Activated CD4-positive, alpha-beta T cell treated with anti-CD3 and anti-CD28 coated beads, Interleukin-2, amount 10 ng/mL, durations not matched to agents 24 days and 14 days (primary cell): ENCODE results near the gene SLC17A9. TPM values are rescaled to one million over a fixed set of nuclear protein-coding genes. Genes with fewer than 3 reads are reported as not detected.

Experiments used
- DNase-seq: peaks from one replicate; pipeline ENCODE4 v3.0.0; 2022
- H3K27ac Mint-ChIP-seq: one replicate; pipeline ENCODE4 v1.8.0; 2022; ENCODE audit warnings: mild to moderate bottlenecking, mixed read lengths
- H3K27me3 Mint-ChIP-seq: one replicate; pipeline ENCODE4 v1.8.0; 2022; ENCODE audit warnings: mixed read lengths
- H3K36me3 Mint-ChIP-seq: one replicate; pipeline ENCODE4 v1.8.0; 2022; ENCODE audit warnings: low read depth, mild to moderate bottlenecking, mixed read lengths
- H3K4me1 Mint-ChIP-seq: one replicate; pipeline ENCODE4 v1.8.0; 2021; ENCODE audit warnings: mixed read lengths
- H3K4me3 Mint-ChIP-seq: one replicate; pipeline ENCODE4 v1.8.0; 2022; ENCODE audit warnings: mild to moderate bottlenecking, moderate library complexity, mixed read lengths
- H3K9me3 Mint-ChIP-seq: one replicate; pipeline ENCODE4 v1.8.0; 2021; ENCODE audit warnings: mixed read lengths
- intact Hi-C: fragments of 100-400 bp; cut with micrococcal nuclease; formaldehyde crosslinking; loops from one replicate; pipeline ENCODE4 v1.15.1; 2023
- total RNA-seq: library from RNA; stranded (reverse); gene quantifications from 2 replicates; pipeline ENCODE4 v1.2.3, GENCODE V29; 2022

Gene SLC17A9
- total RNA-seq, 1 donor from 2014 or later: 13.0 TPM

DNA sequence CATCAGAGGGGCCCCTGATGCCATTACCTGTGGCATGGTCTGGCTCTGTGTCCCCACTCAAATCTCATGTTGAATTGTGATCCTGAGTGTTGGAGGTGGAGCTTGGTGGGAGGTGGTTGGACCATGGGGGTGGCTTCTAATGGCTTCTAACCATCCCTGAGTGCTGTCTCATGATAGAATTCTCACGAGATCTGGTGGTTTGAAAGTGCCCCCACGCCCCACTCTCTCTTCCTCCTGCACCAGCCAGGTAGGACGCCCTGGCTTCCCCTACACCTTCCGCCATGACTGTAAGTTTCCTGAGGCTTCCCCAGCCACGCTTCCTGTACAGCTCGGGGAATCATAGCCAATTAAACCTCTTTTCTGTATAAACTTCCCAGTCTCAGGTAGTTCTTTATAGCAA, 39.4 kb downstream of the SLC17A9 start:
- no peaks in the 10 kb centered on the region for H3K4me1 Mint-ChIP-seq
- H3K27me3 Mint-ChIP-seq: peaks cover 2% of the 10 kb centered on the region
- no peak overlapping the region for H3K4me3 Mint-ChIP-seq
- no peaks in the 10 kb centered on the region for H3K36me3 Mint-ChIP-seq
- H3K9me3 Mint-ChIP-seq: no peaks in the 10 kb centered on the region
- intact Hi-C loops: no loop called here
- no peak for DNase-seq
- no peak overlapping the region for H3K27ac Mint-ChIP-seq

DNA sequence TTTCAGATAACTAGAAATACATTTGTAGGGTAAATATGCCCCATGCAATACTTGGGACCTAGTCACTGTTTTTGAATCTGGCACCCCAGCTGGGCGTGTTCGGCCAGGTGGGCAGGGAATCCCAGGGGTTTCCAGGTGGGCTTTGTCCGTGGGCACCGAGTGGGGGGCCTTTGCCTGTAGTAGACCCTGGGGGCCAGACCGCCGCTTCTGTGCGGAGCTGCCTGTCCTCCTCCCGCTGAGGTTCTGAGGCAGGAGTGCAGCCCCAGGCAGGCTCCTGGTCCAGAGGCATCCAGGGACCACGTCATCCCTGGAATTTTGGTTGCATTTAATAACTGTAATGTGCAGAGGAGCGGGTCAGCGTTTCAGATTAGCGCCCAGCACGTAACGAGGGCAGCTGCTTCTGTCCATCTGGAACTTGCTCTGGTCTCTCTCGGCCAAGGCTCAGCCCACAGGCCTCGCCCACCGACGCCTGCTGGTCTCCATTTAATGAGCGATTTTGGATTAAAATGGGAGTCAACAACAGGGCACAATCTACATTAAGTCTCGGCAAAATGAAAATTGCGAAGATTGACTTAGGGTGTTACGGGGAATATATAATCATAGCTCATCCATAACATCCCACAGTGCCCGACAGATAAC, 41.5 kb downstream of the SLC17A9 start:
- Mint-ChIP-seq H3K27ac (no peak overlapping the region), H3K4me1 (peaks cover 2% of the 10 kb centered on the region), H3K36me3 (no peaks in the 10 kb centered on the region), H3K4me3 (no peak overlapping the region), H3K27me3 (peaks cover 10% of the 10 kb centered on the region), H3K9me3 (no peaks in the 10 kb centered on the region)
- intact Hi-C loops: no loop called here
- DNase-seq: no peak

DNA sequence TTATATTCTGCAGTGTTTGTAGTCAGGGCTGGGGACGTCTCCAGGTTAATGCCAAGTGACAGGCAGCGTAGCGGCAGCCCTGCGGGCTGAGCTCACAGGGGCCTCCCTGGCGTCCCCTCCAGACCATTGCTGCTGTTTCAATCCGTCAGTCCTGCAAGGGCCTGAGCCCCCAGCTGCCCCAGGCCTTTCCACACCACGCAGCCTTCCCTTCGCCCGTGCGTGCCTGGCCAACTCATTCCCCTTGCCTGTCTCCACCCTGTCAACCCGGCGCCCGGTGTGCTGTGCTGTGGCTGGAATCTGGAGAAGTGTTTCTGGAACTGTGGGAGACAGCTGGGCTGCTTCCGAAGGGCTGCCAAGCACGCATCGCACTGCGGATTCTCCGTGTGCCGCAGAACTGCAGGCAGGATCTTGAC, 42.4 kb downstream of the SLC17A9 start:
- Mint-ChIP-seq H3K9me3 (no peaks in the 10 kb centered on the region), H3K36me3 (no peaks in the 10 kb centered on the region), H3K27me3 (peaks cover 14% of the 10 kb centered on the region), H3K4me3 (no peak overlapping the region), H3K4me1 (peaks cover 6% of the 10 kb centered on the region), H3K27ac (no peak overlapping the region)
- intact Hi-C loops: no loop called here
- DNase-seq: no peak

DNA sequence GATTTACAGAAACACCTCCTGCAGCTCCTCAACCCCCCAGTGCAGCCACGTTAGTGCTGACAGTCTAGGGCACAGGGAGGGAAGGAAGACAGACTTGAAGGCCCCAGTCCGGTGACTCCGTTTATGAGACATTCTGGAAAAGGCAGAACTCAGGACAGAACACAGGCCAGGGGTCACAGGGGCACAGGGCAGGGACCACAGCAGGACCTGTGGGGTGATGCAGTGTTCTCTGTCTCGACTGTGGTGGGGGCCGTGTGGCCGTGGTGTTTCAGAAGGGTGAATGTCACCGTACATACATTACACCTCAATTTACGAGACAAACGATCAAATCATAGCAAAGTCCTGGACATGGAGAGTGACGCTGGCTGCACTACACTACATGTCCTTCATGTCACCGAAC, 43.0 kb downstream of the SLC17A9 start:
- Mint-ChIP-seq H3K9me3 (no peaks in the 10 kb centered on the region), H3K27me3 (peaks cover 20% of the 10 kb centered on the region), H3K36me3 (no peaks in the 10 kb centered on the region), H3K4me3 (no peak overlapping the region), H3K27ac (no peak overlapping the region), H3K4me1 (peaks cover 6% of the 10 kb centered on the region)
- intact Hi-C loops: no loop called here
- DNase-seq: no peak

DNA sequence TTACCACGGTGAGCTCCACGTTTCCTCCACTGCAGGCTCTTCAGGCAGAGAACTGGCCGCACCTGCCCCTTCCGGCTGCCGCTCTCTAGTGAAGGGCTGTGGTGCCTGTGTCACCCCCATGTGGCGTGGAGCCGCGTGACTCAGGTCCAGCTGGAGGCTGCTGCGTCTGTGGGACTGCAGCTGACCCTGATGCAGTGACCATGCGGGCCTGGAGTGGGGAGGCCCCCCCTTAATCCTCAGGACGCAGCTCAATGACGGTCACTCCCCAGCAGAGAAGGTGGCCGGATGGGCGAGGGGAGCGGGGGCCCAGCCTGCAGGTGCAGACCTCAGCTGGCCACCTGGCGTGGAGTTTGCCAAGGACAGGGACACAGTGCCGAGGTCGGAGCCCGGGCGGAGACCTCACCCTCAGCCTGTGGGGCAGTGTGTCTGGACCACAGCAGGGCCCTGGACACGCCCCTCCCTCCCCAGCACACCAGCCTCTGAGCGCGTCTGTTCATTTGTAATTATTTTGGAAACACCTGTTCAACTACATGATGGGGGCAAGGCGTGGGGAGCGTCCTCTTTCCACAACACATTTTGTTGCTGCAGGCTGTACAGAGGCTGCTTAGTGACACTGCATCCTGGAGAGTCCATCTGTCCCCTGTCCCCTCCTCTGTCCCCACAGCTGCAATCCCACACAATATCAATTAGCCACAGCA, 43.5 kb downstream of the SLC17A9 start:
- peaks cover 6% of the 10 kb centered on the region for H3K4me1 Mint-ChIP-seq
- no peaks in the 10 kb centered on the region for H3K36me3 Mint-ChIP-seq
- peaks cover 26% of the 10 kb centered on the region for H3K27me3 Mint-ChIP-seq
- DNase-seq: no peak
- H3K9me3 Mint-ChIP-seq: no peaks in the 10 kb centered on the region
- no peak overlapping the region for H3K4me3 Mint-ChIP-seq
- no peak overlapping the region for H3K27ac Mint-ChIP-seq
- intact Hi-C loops: no loop called here

DNA sequence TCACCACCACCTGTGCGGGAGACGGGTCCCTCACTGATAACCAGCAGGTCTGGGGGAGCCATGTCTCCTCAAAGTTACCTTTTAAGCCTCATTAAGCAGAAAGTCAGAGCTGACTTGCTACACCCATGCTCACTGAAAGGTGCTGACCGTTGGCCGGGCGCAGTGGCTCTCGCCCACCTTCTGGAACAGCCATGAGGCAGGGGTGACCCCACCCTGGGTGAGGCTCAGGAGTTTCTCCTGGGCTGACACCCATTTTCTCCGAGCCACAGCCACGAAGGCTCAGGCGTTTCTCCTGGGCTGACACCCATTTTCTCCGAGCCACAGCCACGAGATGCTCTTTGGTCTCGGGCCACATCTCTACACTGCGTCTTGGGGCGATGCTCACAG, 44.1 kb downstream of the SLC17A9 start:
- Mint-ChIP-seq H3K9me3 (no peaks in the 10 kb centered on the region), H3K36me3 (no peaks in the 10 kb centered on the region), H3K27ac (no peak overlapping the region), H3K4me3 (no peak overlapping the region), H3K27me3 (peaks cover 30% of the 10 kb centered on the region), H3K4me1 (peaks cover 6% of the 10 kb centered on the region)
- intact Hi-C loops: no loop called here
- no peak for DNase-seq

DNA sequence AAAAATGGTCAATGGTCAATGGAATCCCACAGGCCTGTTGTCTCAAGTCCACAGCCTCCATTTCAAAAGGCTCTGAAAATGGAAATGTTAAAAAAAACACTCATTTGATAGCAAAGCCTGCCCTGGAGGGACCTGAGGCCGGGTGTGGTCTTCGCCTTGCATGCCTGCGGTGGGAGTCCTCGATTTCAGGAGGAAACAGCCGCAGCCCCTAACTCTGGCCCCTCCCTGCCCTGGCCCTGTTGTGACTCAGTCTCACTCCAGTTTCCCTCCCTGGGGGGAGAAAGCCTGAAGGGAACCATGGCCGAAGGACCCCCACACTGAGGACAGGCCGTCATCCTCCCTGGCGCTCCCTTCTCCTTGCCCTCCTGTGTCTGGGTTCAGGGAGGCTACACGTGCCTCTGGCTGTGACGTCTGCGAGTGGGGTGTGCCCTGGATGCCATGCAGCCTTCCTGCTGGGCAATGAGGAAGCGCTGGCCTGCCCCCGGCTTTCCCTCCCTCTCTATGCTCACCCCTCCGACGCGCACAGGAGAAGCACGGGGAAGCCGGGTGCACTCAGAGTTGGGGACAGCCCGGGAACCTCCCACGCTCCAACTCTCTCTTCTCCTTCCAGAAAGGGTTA, 45.0 kb downstream of the SLC17A9 start:
- Mint-ChIP-seq H3K27me3 (peaks cover 35% of the 10 kb centered on the region), H3K4me3 (no peak overlapping the region), H3K27ac (no peak overlapping the region), H3K4me1 (peaks cover 6% of the 10 kb centered on the region), H3K36me3 (no peaks in the 10 kb centered on the region), H3K9me3 (no peaks in the 10 kb centered on the region)
- no peak for DNase-seq
- intact Hi-C loops: no loop called here

DNA sequence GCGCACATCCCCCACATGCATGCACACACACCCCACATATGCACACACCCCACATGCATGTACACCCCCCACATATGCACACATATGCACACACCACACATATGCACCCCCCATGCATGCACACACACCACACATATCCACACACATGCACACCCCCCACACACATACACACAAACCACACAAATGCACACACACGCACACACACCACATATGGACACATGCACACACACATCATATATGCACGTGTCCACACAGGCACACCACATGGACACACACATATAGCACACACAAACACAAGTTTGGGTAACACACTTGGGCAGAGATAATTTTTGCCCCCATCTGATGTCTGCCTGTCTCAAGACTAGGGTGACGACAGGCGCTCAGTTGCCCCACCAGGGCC, 45.9 kb downstream of the SLC17A9 start:
- intact Hi-C loops: no loop called here
- Mint-ChIP-seq H3K36me3 (no peaks in the 10 kb centered on the region), H3K27me3 (peaks cover 44% of the 10 kb centered on the region), H3K4me1 (peaks cover 6% of the 10 kb centered on the region), H3K9me3 (no peaks in the 10 kb centered on the region), H3K4me3 (no peak overlapping the region), H3K27ac (no peak overlapping the region)
- no peak for DNase-seq

DNA sequence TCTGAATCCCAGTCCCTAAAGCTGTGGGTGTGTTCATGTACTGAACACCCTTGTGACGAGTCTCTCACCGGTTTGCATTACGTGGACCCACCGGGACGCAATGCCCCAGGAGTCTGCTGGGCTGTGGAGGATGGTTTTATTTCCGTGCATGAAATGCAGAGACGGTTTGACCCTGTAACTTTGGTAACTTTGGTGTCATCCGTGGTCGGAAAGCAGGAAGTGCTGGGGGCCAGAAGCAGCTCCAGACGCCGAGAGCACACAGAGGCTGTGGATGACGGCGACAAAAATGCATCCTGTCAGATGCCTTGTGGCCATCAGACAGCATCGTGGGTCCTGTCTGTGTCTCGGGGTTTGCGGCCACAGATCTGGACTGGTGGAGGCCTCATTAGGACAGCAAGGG, 47.1 kb downstream of the SLC17A9 start:
- Mint-ChIP-seq H3K36me3 (no peaks in the 10 kb centered on the region), H3K27me3 (peaks cover 54% of the 10 kb centered on the region), H3K4me1 (peaks cover 6% of the 10 kb centered on the region), H3K27ac (no peak overlapping the region), H3K4me3 (no peak overlapping the region), H3K9me3 (no peaks in the 10 kb centered on the region)
- intact Hi-C loops: no loop called here
- no peak for DNase-seq

DNA sequence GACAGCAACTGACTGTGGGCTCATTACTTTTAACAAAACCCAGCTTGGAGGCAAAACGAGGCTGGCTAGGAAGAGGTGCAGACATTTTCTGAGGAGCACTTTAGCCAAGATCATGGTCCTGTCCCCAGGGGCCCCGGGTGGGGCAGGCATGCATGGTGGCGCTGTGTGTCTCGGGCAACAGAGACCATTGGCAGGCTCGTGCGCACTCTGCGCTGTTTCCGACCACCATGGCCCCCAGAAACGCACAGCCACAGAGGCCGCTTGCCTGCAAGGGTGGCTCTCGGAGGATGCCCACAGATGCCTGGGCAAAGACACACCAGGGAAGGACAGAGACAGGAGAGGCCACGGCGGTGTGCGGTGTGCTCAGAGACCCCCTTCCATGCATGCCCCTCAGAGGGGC, 47.5 kb downstream of the SLC17A9 start:
- Mint-ChIP-seq H3K27me3 (peaks cover 55% of the 10 kb centered on the region), H3K36me3 (no peaks in the 10 kb centered on the region), H3K4me1 (peaks cover 6% of the 10 kb centered on the region), H3K27ac (no peak overlapping the region), H3K4me3 (no peak overlapping the region), H3K9me3 (no peaks in the 10 kb centered on the region)
- intact Hi-C loops: no loop called here
- no peak for DNase-seq

DNA sequence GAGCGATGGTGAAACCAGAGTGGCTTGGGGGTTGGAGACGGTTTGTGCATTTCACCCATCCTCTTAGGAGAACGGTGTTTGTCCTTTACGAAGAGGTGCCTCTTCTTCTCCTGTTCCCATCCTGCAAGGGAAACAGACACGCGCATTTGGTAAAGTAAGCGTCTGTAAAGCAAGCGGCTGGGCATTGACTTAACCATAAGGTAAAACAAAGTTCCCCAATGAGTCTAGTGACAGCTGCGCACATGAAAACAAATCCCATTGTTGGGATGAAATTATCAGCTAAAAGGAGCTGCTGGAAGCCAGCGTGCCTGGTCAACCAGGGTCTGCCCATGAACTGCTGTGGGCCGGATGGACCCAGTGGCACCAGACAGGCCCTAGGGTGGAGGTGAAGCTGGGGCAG, 48.4 kb downstream of the SLC17A9 start:
- no peaks in the 10 kb centered on the region for H3K36me3 Mint-ChIP-seq
- H3K4me3 Mint-ChIP-seq: no peak overlapping the region
- intact Hi-C loops: no loop called here
- no peak for DNase-seq
- H3K9me3 Mint-ChIP-seq: no peaks in the 10 kb centered on the region
- H3K27ac Mint-ChIP-seq: no peak overlapping the region
- peaks cover 6% of the 10 kb centered on the region for H3K4me1 Mint-ChIP-seq
- peaks cover 59% of the 10 kb centered on the region for H3K27me3 Mint-ChIP-seq

DNA sequence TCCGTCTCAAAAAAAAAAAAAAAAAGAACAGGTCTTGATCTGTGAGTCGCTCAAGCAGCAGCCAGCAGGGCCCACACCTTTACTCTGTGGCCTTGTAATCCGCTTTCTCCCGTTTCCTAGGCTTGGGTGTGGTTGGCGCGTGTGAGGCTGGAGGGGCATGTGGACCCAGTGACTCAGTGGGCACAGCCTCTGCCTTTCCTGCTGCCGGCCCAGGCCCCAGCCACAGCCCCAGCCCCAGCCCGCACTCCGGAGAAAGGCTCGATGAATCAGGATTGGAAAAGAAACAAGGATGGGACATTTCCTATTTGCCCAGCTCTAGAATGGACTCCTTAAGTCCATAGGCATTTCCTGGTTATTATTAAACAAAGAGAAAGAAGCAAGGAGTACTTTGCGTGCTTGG, 50.0 kb downstream of the SLC17A9 start:
- peaks cover 59% of the 10 kb centered on the region for H3K27me3 Mint-ChIP-seq

DNA sequence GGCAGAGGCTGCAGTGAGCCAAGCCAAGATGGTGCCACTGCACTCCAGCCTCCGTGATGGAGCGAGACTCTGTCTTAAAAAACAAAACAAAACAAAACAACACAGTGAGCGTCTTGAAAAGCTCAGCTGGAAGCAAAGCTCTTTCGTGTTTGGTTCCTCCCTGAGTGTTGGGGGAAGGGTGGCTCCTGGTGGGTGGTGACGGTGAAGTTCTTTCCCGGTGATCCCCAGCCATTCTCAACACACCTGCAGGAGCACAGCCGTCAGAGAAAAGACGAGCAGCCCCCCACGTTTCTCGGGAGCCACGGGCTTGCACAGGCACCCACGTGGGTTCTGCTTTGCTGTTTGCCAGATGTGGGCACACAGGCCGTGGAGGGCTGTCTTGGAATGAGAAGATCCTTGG, 51.0 kb downstream of the SLC17A9 start:
- H3K4me3 Mint-ChIP-seq: no peak overlapping the region
- H3K4me1 Mint-ChIP-seq: peaks cover 4% of the 10 kb centered on the region
- H3K27ac Mint-ChIP-seq: no peak overlapping the region
- H3K9me3 Mint-ChIP-seq: no peaks in the 10 kb centered on the region
- DNase-seq: no peak
- peaks cover 61% of the 10 kb centered on the region for H3K27me3 Mint-ChIP-seq
- intact Hi-C loops: no loop called here
- no peaks in the 10 kb centered on the region for H3K36me3 Mint-ChIP-seq

More for the DNA sequence above, 50.0 kb downstream of the SLC17A9 start:
- no peak overlapping the region for H3K27ac Mint-ChIP-seq
- H3K36me3 Mint-ChIP-seq: no peaks in the 10 kb centered on the region
- no peak for DNase-seq
- H3K4me1 Mint-ChIP-seq: peaks cover 6% of the 10 kb centered on the region
- H3K4me3 Mint-ChIP-seq: no peak overlapping the region
- no peaks in the 10 kb centered on the region for H3K9me3 Mint-ChIP-seq
- intact Hi-C loops: no loop called here

DNA sequence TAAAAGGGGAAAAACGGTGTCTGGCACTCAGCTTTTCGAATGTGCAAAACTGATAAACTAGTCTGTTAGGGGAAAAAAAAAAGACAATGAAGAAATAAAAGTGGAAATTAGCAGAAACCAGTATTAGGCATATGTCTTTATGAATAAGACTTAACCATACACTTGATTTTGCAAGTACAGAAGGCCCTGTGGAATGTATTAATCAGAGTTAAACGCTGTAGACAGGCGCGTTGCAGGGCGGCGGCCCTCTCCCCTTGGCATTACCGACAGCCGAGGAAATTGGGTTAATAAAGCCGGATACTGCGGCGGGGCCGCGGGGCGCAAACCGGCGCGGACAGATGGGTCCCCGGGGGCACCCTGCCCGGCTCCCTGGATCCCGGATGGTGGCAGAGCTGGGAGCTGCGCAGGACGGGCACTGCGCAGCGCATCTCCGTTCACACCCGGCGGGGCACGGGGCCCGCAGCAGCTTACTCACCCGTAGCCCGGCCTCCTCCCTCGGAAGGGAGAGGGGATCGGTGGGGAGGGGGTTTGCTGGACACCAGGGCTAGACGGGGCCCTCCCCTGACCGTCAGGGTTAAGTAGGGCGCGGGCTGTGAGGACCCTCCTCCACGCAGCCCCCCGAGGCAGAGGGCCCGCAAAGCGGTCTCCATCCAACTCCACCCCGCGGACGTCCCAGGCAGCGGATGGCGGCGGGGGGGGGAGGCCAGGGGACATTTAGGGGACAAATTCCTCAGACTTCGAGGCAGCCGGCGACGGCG, 52.3 kb downstream of the SLC17A9 start:
- Mint-ChIP-seq H3K4me3 (no peak overlapping the region), H3K27me3 (peaks cover 63% of the 10 kb centered on the region), H3K27ac (no peak overlapping the region), H3K9me3 (no peaks in the 10 kb centered on the region), H3K4me1 (peaks cover 2% of the 10 kb centered on the region), H3K36me3 (no peaks in the 10 kb centered on the region)
- intact Hi-C loops: loop anchor here (5.0 kb wide), 2 partner anchors 173 to 182 kb away; no protein-coding TSS in a partner anchor
- no peak for DNase-seq
